ENCODE results near the gene SFRP5.

Gene SFRP5

DNA sequence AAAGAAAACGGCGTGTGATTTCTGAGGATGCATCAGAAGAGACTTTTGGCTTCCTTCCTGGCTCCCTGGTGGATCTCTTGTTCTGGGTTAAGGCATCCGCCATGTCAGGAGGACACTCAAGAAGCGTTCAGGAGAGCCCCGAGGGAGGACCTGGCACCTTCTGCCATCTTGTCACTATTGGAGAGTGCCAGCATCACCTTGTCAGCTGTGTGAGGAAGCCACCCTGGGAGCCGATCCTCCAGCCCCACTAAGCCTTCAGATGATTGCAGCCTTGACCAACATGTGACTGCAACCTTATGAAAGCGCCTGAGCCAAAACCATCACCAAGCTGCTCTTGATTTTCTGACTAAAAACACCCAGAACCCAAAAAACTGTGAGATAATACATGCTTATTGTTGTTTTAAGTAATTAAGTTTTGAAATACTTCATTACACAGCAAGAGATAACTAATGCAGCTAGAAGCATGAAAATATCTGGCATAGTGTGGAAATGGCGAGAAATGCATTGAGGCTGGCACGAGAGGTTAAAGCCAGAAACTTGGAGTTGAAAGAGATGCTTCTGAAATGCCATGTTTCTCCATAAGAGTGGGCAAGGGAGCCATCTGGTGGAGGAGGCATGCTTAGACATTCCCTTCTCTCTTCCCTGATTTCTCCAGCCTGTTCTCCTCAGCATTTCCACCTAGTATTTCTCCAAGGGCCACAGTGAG lies 40.3 kb downstream of the SFRP5 start:
- TF ChIP-seq, protein P1, sequence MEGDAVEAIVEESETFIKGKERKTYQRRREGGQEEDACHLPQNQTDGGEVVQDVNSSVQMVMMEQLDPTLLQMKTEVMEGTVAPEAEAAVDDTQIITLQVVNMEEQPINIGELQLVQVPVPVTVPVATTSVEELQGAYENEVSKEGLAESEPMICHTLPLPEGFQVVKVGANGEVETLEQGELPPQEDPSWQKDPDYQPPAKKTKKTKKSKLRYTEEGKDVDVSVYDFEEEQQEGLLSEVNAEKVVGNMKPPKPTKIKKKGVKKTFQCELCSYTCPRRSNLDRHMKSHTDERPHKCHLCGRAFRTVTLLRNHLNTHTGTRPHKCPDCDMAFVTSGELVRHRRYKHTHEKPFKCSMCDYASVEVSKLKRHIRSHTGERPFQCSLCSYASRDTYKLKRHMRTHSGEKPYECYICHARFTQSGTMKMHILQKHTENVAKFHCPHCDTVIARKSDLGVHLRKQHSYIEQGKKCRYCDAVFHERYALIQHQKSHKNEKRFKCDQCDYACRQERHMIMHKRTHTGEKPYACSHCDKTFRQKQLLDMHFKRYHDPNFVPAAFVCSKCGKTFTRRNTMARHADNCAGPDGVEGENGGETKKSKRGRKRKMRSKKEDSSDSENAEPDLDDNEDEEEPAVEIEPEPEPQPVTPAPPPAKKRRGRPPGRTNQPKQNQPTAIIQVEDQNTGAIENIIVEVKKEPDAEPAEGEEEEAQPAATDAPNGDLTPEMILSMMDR (IDR thresholded peaks at IDR 0.05) = peak; percentile 82

DNA sequence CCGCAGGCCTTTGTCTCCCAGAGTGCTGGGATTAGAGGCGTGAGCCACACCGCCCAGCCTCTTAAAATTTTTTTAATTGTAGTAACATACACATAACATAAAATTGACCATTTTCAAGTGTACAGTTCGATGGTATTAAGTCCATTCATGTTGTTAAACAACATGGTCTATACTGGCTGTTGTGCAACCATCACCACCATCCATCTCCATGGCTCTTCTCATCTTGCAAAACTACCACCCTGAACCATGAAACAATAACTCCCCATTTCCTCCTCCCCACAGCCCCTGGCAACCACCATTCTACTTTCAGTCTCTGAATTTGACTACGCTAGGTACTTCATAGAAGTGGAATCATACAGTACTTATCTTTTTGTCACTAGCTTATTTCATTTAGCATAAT lies 42.8 kb downstream of the SFRP5 start:
- TF ChIP-seq, protein P1 (IDR thresholded peaks at IDR 0.05) = no peak

DNA sequence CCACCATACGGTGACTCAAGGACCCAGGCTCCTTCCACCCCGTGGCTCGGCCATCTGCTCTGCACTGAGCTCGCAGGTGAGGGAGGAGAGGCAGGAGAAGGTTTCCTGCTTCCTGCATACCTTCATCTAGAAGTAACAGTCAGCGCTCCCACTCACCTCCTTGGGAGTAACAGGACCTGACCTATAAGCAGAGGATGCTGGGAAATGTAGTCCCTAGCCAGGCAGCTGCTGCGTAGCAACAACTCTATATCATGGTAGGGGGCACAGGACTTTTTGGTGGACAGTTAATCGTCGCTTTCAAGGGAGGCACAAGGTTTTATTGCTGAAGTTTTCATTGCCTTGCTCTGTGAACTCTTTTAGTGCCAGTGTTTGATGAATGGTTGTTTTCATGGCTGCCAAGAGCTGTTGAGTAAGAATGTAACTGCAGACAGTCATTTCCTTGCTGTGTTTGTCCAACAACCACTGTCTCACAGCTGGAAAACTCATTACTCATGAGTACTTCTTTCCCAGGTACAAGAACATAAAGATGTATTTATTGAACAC lies 45.1 kb downstream of the SFRP5 start:
- TF ChIP-seq, protein P1 (IDR thresholded peaks at IDR 0.05) = no peak

DNA sequence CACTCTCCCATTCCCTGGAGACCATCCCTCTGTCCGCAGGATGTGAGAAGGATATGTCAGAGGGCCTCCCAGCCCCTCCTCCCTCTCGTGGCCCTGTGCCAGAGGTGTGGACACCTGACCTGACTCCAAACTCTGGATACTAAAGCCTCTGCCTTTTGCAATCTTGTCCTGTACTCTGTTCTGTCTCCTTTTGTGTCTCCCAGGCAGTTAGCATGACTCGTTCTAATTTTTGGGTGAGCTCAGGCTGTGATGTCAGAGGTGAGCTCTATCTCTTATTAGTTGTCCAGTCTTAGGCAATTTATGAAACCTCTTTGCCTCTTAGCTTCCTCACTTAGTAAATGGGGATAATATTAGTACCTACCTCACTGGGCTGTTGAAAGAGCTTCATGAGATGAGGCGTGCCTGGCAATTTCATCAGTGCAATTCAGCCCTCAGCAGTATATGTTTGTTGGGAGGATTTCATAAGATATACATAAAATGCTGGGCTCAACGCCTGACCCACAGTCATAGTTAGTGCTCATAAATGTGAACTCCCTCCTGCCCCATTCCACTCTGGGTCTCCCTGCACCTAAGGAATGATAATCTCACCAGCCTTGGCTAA lies 47.4 kb downstream of the SFRP5 start:
- TF ChIP-seq, protein P1 (IDR thresholded peaks at IDR 0.05) = no peak

DNA sequence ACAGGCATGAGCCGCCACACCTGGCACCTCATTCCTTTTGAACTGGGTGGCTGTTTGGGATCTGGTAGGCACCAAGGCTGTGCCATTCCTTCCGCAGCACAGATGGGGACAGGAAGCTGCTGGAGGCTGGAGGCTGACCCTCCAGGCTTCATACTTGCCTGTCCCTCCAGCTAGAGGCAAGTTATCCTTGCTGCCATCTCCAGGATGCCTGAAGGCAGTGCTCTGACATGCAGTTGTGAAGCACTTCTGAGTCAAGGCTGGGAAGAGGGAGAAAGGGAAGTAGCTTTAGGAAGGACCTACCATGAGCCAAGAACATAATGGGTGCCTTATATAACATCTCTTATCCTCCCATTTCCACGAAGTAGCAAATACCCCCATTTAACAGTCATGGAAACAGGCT lies 48.8 kb downstream of the SFRP5 start:
- TF ChIP-seq, protein P1 (IDR thresholded peaks at IDR 0.05) = no peak

DNA sequence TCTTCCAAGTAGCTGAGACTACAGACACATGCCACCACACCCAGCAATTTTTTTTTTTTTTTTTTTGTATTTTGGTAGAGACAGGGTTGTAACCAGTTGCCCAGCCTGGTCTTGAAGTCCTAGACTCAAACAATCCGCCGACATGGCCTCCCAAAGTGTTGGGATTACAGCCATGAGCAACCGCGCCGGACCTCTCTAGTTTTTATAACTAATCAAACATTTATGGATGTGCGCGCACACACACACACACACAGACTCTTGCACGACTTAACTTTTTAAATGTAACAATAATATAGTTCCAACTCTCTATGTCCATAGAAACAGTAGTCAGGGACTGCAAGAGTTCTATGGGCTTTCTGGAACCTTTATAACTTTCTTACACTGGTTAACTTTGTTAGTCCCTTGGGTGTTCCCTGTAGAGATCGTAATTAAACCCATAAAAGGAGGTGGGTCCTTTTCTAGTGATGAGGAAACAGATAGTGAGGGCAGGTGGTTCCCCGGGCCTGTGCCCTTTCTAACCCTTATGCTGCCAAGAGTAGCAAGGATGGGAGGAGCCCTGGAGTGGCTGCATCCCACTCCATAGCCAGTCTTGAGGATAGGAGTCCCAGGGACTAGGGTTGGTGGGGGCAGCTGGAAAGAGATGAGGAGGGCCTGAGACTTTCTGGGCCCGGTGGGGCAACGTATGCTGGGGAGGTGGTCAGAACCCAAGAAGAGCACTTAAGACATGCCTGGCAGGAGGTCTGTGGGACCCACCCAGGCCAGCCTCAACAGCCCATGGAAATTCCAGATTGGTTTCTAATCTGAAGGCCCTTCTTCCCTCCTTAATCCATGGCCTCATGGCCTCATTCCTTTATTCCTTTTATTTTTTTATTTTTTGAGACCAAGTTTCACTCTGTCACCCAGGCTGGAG lies 49.7 kb downstream of the SFRP5 start:
- TF ChIP-seq, protein P1 (IDR thresholded peaks at IDR 0.05) = no peak

DNA sequence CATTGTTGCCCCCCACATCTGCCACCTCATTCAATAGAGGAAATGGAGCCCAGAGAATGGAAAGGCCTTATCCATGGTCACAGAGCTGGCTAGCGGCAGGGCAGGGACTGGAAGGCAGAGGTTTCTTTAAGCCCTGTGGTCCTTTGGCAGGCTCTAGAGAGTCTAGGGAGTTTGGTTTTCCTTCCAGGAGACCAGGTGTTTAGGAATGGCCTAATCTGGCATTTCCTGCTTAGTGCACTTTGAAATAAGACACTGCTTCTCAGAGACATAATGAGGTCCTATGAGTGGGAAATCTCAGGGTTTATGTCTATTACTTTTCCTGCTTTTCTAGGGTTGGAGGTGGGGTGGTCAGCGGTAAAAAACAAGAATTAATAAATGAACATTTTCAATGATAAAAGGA lies 52.2 kb downstream of the SFRP5 start:
- TF ChIP-seq, protein P1 (IDR thresholded peaks at IDR 0.05) = no peak
